GM13976 (cell line): ENCODE data around the gene PLA1A.

Source experiments
- DNase-seq: peaks from one replicate; pipeline ENCODE4 v3.0.0; 2012; ENCODE audit warnings: low spot score
- CTCF ChIP-seq: IDR thresholded peaks from 2 replicates; pipeline ENCODE4 v1.5.1; 2012; ENCODE audit warnings: borderline replicate concordance, mild to moderate bottlenecking; ENCODE audit not compliant: insufficient read depth; ENCODE audit errors: extremely low read depth, missing control alignments, control extremely low read depth
- in situ Hi-C: fragments of 300-500 bp; cut with MboI; formaldehyde crosslinking; loops from one replicate; pipeline ENCODE4 v1.12.0; 2022; ENCODE audit warnings: low sequenced_read_pairs, mixed read lengths, inconsistent platforms; ENCODE audit not compliant: unreplicated experiment

The PLA1A gene

GRCh38 chr3:119643528-119643927, 45.8 kb downstream of the PLA1A start:
- no peak for DNase-seq
- TF ChIP-seq CTCF = no peak
- in situ Hi-C loops = no loop called here

- DNase-seq = no peak
- in situ Hi-C loops = no loop called here
- no peak for TF ChIP-seq CTCF
Measured at GRCh38 chr3:119644481-119644880, 46.8 kb downstream of the PLA1A start.

- no peak for TF ChIP-seq CTCF
- in situ Hi-C loops = no loop called here
- DNase-seq = no peak
Measured at GRCh38 chr3:119645813-119646212, 48.1 kb downstream of the PLA1A start.

- DNase-seq = no peak
- in situ Hi-C loops = no loop called here
- no peak for TF ChIP-seq CTCF
Measured at GRCh38 chr3:119647171-119647570, 49.5 kb downstream of the PLA1A start.

GRCh38 chr3:119647843-119648575, 50.3 kb downstream of the PLA1A start:
- no peak for TF ChIP-seq CTCF
- no peak for DNase-seq
- in situ Hi-C loops = no loop called here

- TF ChIP-seq CTCF = no peak
- no peak for DNase-seq
- in situ Hi-C loops = no loop called here
Measured at GRCh38 chr3:119649761-119650160, 52.1 kb downstream of the PLA1A start.

- no peak for DNase-seq
- no peak for TF ChIP-seq CTCF
- in situ Hi-C loops = no loop called here
Measured at GRCh38 chr3:119652306-119653033, 54.8 kb downstream of the PLA1A start.
